Fibroblast of the aortic adventitia (primary cell): ENCODE results near the gene MEF2B. TPM values are rescaled to one million over a fixed set of nuclear protein-coding genes. Genes with fewer than 3 reads are reported as not detected.
A peak's percentile ranks its signal among the peaks of the same experiment; 100 is the strongest.

ENCODE experiments used
- DNase-seq: peaks from one replicate; pipeline ENCODE4 v3.0.0-alpha.2; 2010; ENCODE audit warnings: low read depth
- H3K4me3 ChIP-seq: 2 replicates; pipeline ENCODE4 v1.5.1; 2011; ENCODE audit warnings: low read depth, mild to moderate bottlenecking, control low read depth, low read length, moderate library complexity
- CTCF ChIP-seq: IDR thresholded peaks from 2 replicates; pipeline ENCODE4 v1.5.1; 2011; ENCODE audit warnings: mild to moderate bottlenecking, low read length, control low read depth, inconsistent platforms; ENCODE audit not compliant: insufficient read depth
- total RNA-seq: library from RNA; depleted of rRNA; stranded (reverse); fragments of >200 nt; gene quantifications from 2 replicates; pipeline ENCODE4 v1.2.3, GENCODE V29; 2012; ENCODE audit warnings: low replicate concordance

Gene MEF2B
- total RNA-seq, 1 donor: 0.27 TPM

- no peak overlapping the region for H3K4me3 ChIP-seq
- DNase-seq: no peak
- no peak for TF ChIP-seq CTCF
Measured at GRCh38 chr19:19123386-19123785, 46.7 kb downstream of the MEF2B start.

DNA sequence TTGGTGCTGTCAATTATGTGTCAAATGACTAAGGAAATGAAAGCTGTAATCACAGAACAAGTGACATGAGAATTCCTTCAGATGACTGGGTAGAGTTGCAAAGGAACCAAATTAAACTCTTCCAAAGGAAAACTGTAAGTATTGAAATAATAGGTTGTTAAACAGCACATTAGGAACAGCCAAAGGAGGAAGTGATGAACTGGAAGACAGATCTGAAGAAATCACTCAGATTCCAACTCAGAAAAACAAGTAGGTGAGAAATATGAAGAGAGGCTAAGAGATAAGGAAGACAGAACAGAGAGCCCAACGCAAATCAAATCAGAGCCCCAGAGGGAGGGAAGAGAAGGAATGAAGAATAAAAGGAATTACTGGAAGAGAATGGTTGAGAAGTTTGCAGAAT is 47.2 kb downstream of the MEF2B start:
- no peak for DNase-seq
- H3K4me3 ChIP-seq: no peak overlapping the region
- TF ChIP-seq CTCF: no peak

DNA sequence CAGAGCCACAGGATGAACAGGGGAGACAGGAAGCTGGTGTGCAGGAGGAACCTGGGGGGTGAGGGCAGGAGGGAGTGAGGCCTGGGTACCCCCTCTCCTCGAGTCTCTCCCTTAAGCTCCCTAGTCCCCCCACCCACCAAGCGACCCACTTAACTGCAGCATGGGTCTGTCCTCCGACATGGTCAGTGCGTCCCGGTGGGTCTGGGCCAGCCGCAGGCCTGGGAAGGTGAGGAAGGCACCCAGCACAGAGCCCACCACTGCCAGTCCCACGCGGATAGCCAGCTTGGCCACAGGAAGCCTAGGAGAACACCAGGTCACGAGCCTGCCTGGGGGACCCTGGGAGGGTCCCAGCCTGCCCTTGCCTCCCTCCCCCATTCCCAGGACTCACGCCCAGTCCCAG is 48.7 kb downstream of the MEF2B start:
- no peak for DNase-seq
- TF ChIP-seq CTCF: no peak
- H3K4me3 ChIP-seq: no peak overlapping the region

GRCh38 chr19:19120308-19121231 is 49.5 kb downstream of the MEF2B start:
- H3K4me3 ChIP-seq: no peak overlapping the region
- TF ChIP-seq CTCF: no peak
- peak; percentile 20 for DNase-seq

- H3K4me3 ChIP-seq: no peak overlapping the region
- no peak for DNase-seq
- no peak for TF ChIP-seq CTCF
Measured at GRCh38 chr19:19119325-19120237, 50.5 kb downstream of the MEF2B start.

DNA sequence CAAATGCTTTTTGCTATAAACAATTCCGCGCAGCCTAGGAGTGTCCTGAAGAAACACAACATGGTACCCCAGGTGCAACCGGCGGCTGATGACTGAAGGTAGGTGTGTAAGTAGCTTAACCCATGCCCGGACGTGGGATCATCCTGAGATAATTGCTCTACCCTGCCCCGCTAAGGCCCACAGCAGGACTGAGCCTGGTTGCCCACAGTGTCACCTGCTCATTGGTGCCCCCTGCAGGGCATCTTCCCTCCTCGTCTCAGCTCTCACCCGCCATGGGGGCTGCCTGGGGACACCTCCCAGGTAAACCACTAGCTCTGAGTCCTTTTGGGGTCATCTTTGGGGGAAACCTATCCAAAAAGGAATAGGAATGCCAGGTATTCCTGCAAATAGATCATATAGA is 54.1 kb downstream of the MEF2B start:
- DNase-seq: peak; percentile 8
- TF ChIP-seq CTCF: peak; percentile 56
- no peak overlapping the region for H3K4me3 ChIP-seq
